SK-N-SH treated with all-trans-retinoic acid at 6 μM for 48 hours (cell line): Measurements from ENCODE around the gene IL20RA.

ENCODE experiments used
- ATAC-seq: fragments of 200-7000 bp; cut with Tn5 transposase; 3 replicates; pipeline ENCODE4 v1.9.1; 2020; ENCODE audit warnings: mild to moderate bottlenecking, moderate library complexity
- ARNTL ChIP-seq: fragments of 450-650 bp; formaldehyde crosslinking; IDR thresholded peaks from 2 replicates; pipeline ENCODE4 v1.5.0; 2020; ENCODE audit warnings: low read depth, mild to moderate bottlenecking, moderate library complexity, borderline replicate concordance
- BACH2 ChIP-seq: fragments of 250-450 bp; sonication (Bioruptor Pico); IDR thresholded peaks from 2 replicates; pipeline ENCODE4 v1.9.0; 2021; ENCODE audit warnings: mild to moderate bottlenecking, borderline replicate concordance
- CREB5 ChIP-seq: fragments of 250-450 bp; sonication (Bioruptor Pico); IDR thresholded peaks from 2 replicates; pipeline ENCODE4 v1.5.1; 2020; ENCODE audit warnings: low read depth, mild to moderate bottlenecking, moderate library complexity
- CSDC2 ChIP-seq: fragments of 250-450 bp; sonication (Bioruptor Pico); IDR thresholded peaks from 2 replicates; pipeline ENCODE4 v1.5.0; 2020; ENCODE audit warnings: mild to moderate bottlenecking, moderate library complexity
- ESRRG ChIP-seq: fragments of 250-450 bp; sonication (Bioruptor Pico); IDR thresholded peaks from 2 replicates; pipeline ENCODE4 v1.6.1; 2021; ENCODE audit warnings: mild to moderate bottlenecking
- GLIS3 ChIP-seq: fragments of 250-450 bp; sonication (Bioruptor Pico); IDR thresholded peaks from 2 replicates; pipeline ENCODE4 v1.5.0; 2020; ENCODE audit warnings: mild to moderate bottlenecking, moderate library complexity
- ISL1 ChIP-seq: fragments of 250-450 bp; sonication (Bioruptor Pico); IDR thresholded peaks from 2 replicates; pipeline ENCODE4 v2.1.2; 2022; ENCODE audit warnings: mild to moderate bottlenecking, moderate library complexity
- OSR1 ChIP-seq: fragments of 250-450 bp; sonication (Bioruptor Pico); IDR thresholded peaks from 2 replicates; pipeline ENCODE4 v1.8.0; 2022; ENCODE audit warnings: moderate library complexity, mild to moderate bottlenecking, inconsistent platforms
- POU6F1 ChIP-seq: fragments of 250-450 bp; sonication (Bioruptor Pico); IDR thresholded peaks from 2 replicates; pipeline ENCODE4 v1.8.0; 2021; ENCODE audit warnings: low read depth, mild to moderate bottlenecking, moderate library complexity, borderline replicate concordance
- PPARA ChIP-seq: fragments of 250-450 bp; sonication (Bioruptor Pico); IDR thresholded peaks from 2 replicates; pipeline ENCODE4 v1.5.0; 2020; ENCODE audit warnings: mild to moderate bottlenecking, borderline replicate concordance
- TCF4 ChIP-seq: fragments of 250-450 bp; sonication (Bioruptor Pico); IDR thresholded peaks from 2 replicates; pipeline ENCODE4 v1.8.0; 2021; ENCODE audit warnings: mild to moderate bottlenecking, moderate library complexity, borderline replicate concordance
- ZC3H10 ChIP-seq: fragments of 250-450 bp; sonication (Bioruptor Pico); IDR thresholded peaks from 2 replicates; pipeline ENCODE4 v1.5.1; 2021; ENCODE audit warnings: mild to moderate bottlenecking, moderate library complexity
- ZFP3 ChIP-seq: fragments of 250-450 bp; sonication (Bioruptor Pico); IDR thresholded peaks from 2 replicates; pipeline ENCODE4 v1.5.0; 2020; ENCODE audit warnings: mild to moderate bottlenecking, moderate library complexity
- ZFP30 ChIP-seq: fragments of 450-650 bp; formaldehyde crosslinking; IDR thresholded peaks from 2 replicates; pipeline ENCODE4 v1.5.0; 2022; ENCODE audit warnings: mild to moderate bottlenecking, moderate library complexity
- ZNF565 ChIP-seq: fragments of 450-650 bp; formaldehyde crosslinking; conservative IDR thresholded peaks from 2 replicates; pipeline ENCODE4 v1.5.0; 2020; ENCODE audit warnings: low read depth, mild to moderate bottlenecking, moderate library complexity
- ZNF70 ChIP-seq: fragments of 450-650 bp; formaldehyde crosslinking; IDR thresholded peaks from 2 replicates; pipeline ENCODE4 v1.5.0; 2020; ENCODE audit warnings: mild to moderate bottlenecking, moderate library complexity
- ZNF8 ChIP-seq: fragments of 450-650 bp; formaldehyde crosslinking; IDR thresholded peaks from 2 replicates; pipeline ENCODE4 v1.5.0; 2020; ENCODE audit warnings: mild to moderate bottlenecking, moderate library complexity
- TF ChIP-seq, protein P1 (sequence below): fragments of 250-450 bp; sonication (Bioruptor Pico); IDR thresholded peaks from 2 replicates; pipeline ENCODE4 v1.5.1; 2021; ENCODE audit warnings: mild to moderate bottlenecking, moderate library complexity
- TF ChIP-seq, protein P2 (sequence below): fragments of 250-450 bp; sonication (Bioruptor Pico); IDR thresholded peaks from 2 replicates; pipeline ENCODE4 v1.5.0; 2020; ENCODE audit warnings: mild to moderate bottlenecking, moderate library complexity

IL20RA gene

GRCh38 chr6:137046871-137047412 lies 2.2 kb upstream of the IL20RA start:
- TF ChIP-seq, protein P1, sequence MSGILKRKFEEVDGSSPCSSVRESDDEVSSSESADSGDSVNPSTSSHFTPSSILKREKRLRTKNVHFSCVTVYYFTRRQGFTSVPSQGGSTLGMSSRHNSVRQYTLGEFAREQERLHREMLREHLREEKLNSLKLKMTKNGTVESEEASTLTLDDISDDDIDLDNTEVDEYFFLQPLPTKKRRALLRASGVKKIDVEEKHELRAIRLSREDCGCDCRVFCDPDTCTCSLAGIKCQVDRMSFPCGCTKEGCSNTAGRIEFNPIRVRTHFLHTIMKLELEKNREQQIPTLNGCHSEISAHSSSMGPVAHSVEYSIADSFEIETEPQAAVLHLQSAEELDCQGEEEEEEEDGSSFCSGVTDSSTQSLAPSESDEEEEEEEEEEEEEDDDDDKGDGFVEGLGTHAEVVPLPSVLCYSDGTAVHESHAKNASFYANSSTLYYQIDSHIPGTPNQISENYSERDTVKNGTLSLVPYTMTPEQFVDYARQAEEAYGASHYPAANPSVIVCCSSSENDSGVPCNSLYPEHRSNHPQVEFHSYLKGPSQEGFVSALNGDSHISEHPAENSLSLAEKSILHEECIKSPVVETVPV (CRISPR knock-in tag): no peak
- no peak for TF ChIP-seq ZNF8 (CRISPR knock-in tag)
- TF ChIP-seq ZNF70: no peak
- TF ChIP-seq ARNTL: no peak
- no peak for TF ChIP-seq ZC3H10 (CRISPR knock-in tag)
- TF ChIP-seq CREB5 (CRISPR knock-in tag): no peak
- TF ChIP-seq, protein P2, sequence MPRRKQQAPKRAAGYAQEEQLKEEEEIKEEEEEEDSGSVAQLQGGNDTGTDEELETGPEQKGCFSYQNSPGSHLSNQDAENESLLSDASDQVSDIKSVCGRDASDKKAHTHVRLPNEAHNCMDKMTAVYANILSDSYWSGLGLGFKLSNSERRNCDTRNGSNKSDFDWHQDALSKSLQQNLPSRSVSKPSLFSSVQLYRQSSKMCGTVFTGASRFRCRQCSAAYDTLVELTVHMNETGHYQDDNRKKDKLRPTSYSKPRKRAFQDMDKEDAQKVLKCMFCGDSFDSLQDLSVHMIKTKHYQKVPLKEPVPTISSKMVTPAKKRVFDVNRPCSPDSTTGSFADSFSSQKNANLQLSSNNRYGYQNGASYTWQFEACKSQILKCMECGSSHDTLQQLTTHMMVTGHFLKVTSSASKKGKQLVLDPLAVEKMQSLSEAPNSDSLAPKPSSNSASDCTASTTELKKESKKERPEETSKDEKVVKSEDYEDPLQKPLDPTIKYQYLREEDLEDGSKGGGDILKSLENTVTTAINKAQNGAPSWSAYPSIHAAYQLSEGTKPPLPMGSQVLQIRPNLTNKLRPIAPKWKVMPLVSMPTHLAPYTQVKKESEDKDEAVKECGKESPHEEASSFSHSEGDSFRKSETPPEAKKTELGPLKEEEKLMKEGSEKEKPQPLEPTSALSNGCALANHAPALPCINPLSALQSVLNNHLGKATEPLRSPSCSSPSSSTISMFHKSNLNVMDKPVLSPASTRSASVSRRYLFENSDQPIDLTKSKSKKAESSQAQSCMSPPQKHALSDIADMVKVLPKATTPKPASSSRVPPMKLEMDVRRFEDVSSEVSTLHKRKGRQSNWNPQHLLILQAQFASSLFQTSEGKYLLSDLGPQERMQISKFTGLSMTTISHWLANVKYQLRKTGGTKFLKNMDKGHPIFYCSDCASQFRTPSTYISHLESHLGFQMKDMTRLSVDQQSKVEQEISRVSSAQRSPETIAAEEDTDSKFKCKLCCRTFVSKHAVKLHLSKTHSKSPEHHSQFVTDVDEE (CRISPR knock-in tag): no peak
- no peak for TF ChIP-seq BACH2 (CRISPR knock-in tag)
- TF ChIP-seq OSR1: no peak
- TF ChIP-seq TCF4: no peak
- no peak for TF ChIP-seq PPARA (CRISPR knock-in tag)
- ATAC-seq: no peak

DNA sequence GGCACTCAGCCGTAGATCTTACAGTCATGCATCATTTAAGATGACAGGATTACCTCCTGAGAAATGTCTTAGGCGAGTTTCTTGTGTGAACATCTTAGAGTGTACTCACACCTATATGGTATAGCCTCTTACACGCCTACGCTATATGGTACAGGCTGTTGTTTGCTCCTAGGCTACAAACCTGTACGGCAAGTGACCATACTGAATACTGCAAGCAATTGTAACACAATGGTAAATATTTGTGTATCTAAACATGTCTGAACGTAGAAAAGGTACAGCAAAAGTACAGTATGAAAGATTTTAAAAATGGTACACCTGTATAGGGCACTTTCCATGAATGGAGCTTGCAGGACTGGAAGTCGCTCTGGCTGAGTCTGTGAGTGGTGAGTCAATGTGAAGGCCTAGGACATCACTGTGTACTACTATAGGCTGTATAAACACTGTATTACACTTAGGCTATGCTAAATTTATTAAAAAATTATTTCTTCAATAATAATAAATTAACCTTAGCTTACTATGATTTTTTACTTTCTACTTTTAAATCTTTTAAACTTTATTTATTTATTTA lies 541 bp upstream of the IL20RA start:
- peak; percentile 18; the same call in 1 of the 3 replicates for ATAC-seq
- TF ChIP-seq ZFP30 (CRISPR knock-in tag) (no peak), ZNF8 (CRISPR knock-in tag) (no peak), ZC3H10 (CRISPR knock-in tag) (no peak)
- TF ChIP-seq, protein P2 (CRISPR knock-in tag): no peak

DNA sequence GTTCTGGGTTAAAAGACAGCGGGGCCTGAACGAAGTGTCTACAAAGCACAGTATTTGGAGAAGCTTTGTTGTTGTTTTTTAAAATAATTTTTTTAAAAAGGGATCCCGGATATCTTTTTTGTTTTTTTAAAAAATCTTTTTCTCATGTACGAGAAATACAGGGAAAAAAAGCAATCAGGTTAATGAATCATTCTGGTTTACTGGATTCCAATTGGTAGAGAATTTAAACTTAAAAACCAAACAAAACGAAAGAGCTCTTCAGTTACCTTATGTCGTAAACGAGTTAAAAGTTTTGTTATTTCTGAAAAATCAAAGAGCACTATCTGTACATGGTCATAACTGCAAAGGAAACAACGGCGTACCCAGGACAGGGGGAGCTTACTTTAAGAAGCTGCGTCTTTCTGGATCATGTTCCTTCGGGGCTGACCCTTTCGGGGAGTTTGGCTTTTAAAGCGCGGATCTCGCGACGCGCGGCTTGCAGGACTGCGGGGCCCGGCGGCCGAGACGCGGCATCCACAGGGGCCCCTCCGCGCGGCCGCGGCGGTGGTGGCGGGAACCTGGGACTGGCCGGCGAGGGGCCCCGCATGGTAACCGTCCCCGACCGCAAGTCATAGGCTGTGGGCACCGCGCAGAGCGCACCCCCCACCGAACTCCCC lies 927 bp downstream of the IL20RA start:
- peak; percentile 74 for ATAC-seq
- TF ChIP-seq ARNTL (no peak), ESRRG (CRISPR knock-in tag) (no peak), CREB5 (CRISPR knock-in tag) (no peak), ZNF8 (CRISPR knock-in tag) (no peak), ZNF565 (CRISPR knock-in tag) (no peak), GLIS3 (CRISPR knock-in tag) (no peak), ZNF70 (no peak), POU6F1 (CRISPR knock-in tag) (no peak), TCF4 (no peak), ZFP3 (no peak), CSDC2 (CRISPR knock-in tag) (no peak), ISL1 (CRISPR knock-in tag) (no peak)
- TF ChIP-seq, protein P2 (CRISPR knock-in tag): no peak
